OCI-LY7 (cell line): ENCODE results near the gene ARL6IP6. TPM values are rescaled to one million over a fixed set of nuclear protein-coding genes. Genes with fewer than 3 reads are reported as not detected.

ENCODE experiments used
- BruUV-seq: library from RNA; stranded (reverse); fragments of 400-500 nt; replicated peaks from 2 replicates; lab custom pipeline; 2021; lab: Mats Ljungman, UMichigan
- CTCF ChIA-PET: fragments of 300-600 bp; sonication (Branson Sonifier 250); formaldehyde crosslinking; loops from one replicate; lab custom pipeline; 2022; ENCODE audit warnings: antibody characterized with exemption; ENCODE audit not compliant: unreplicated experiment; lab: Charles Lee
- POLR2A ChIA-PET: fragments of 300-600 bp; sonication (Branson Sonifier 250); formaldehyde crosslinking; loops from one replicate; lab custom pipeline; 2022; ENCODE audit warnings: antibody characterized with exemption; lab: Charles Lee
- DNase-seq: peaks from one replicate; pipeline ENCODE4 v3.0.0-alpha.2; 2015; ENCODE audit warnings: low spot score
- H2AFZ ChIP-seq: fragments of 200-600 bp; sonication (generic), shearing (Covaris generic); 2 replicates; pipeline ENCODE4 v1.6.1; 2014; ENCODE audit warnings: mild to moderate bottlenecking, antibody characterized with exemption, low read length, moderate library complexity
- H3K27ac ChIP-seq: fragments of 200-600 bp; sonication (generic); 2 replicates; pipeline ENCODE4 v1.5.1; 2014; ENCODE audit warnings: mixed run types, low read depth, mild to moderate bottlenecking, moderate library complexity, low read length, inconsistent platforms; ENCODE audit not compliant: poor library complexity, severe bottlenecking
- H3K36me3 ChIP-seq: fragments of 200-600 bp; sonication (generic); 2 replicates; pipeline ENCODE4 v1.6.1; 2014; ENCODE audit warnings: mild to moderate bottlenecking, antibody characterized with exemption, low read length, moderate library complexity, mixed read lengths; ENCODE audit not compliant: insufficient read depth
- H3K4me1 ChIP-seq: fragments of 200-600 bp; sonication (generic); 2 replicates; pipeline ENCODE4 v1.5.1; 2014; ENCODE audit warnings: mild to moderate bottlenecking, low read length; ENCODE audit not compliant: insufficient read depth, poor library complexity, severe bottlenecking
- H3K4me2 ChIP-seq: fragments of 200-600 bp; sonication (generic); 2 replicates; pipeline ENCODE4 v1.6.1; 2014; ENCODE audit warnings: mild to moderate bottlenecking, low read length
- H3K4me3 ChIP-seq: fragments of 200-600 bp; sonication (generic); 2 replicates; pipeline ENCODE4 v1.5.1; 2014; ENCODE audit warnings: mild to moderate bottlenecking, low read depth, low read length; ENCODE audit not compliant: poor library complexity, severe bottlenecking
- H3K79me2 ChIP-seq: fragments of 200-600 bp; sonication (generic); 2 replicates; pipeline ENCODE4 v1.6.1; 2016; ENCODE audit warnings: low read depth, mild to moderate bottlenecking, low read length, moderate library complexity, mixed read lengths; ENCODE audit not compliant: insufficient read depth
- H3K9me2 ChIP-seq: fragments of 200-600 bp; sonication (generic); 2 replicates; pipeline ENCODE4 v1.6.1; 2016; ENCODE audit warnings: mild to moderate bottlenecking, low read length, mixed read lengths; ENCODE audit not compliant: insufficient read depth
- H3K9me3 ChIP-seq: fragments of 200-600 bp; sonication (generic); 2 replicates; pipeline ENCODE4 v1.6.1; 2014; ENCODE audit warnings: mild to moderate bottlenecking, mixed run types, low read length, mixed read lengths
- H4K20me1 ChIP-seq: fragments of 200-600 bp; sonication (generic); 2 replicates; pipeline ENCODE4 v1.6.1; 2014; ENCODE audit warnings: mild to moderate bottlenecking, antibody characterized with exemption, low read length, moderate library complexity, mixed read lengths; ENCODE audit not compliant: insufficient read depth
- EZH2phosphoT487 ChIP-seq: fragments of 200-600 bp; sonication (generic); IDR thresholded peaks from 2 replicates; pipeline ENCODE4 v1.6.1; 2018; ENCODE audit warnings: low read depth, borderline replicate concordance, mild to moderate bottlenecking, mixed run types, antibody characterized with exemption, low read length, moderate library complexity, mixed read lengths
- intact Hi-C: fragments of 100-400 bp; cut with micrococcal nuclease; formaldehyde crosslinking; loops from one replicate; pipeline ENCODE4 v1.10.0; 2022; ENCODE audit not compliant: unreplicated experiment
- total RNA-seq, 2 experiments: library from RNA; depleted of rRNA in 1 of 2; stranded (reverse); fragments of >200 nt in 1 of 2; shearing (Covaris generic) in 1 of 2; gene quantifications; 2 replicates each; pipeline ENCODE4 v1.2.3, GENCODE V29; 2014 to 2022
- TF ChIP-seq, protein P1 (sequence below): fragments of 200-600 bp; sonication (generic); conservative IDR thresholded peaks from 2 replicates; pipeline ENCODE4 v1.5.1; 2014; ENCODE audit warnings: mild to moderate bottlenecking, antibody characterized with exemption, low read length, moderate library complexity, mixed read lengths

Gene ARL6IP6
- total RNA-seq, 2 experiments from 2014 or later: 34.6 to 61.8 TPM

DNA sequence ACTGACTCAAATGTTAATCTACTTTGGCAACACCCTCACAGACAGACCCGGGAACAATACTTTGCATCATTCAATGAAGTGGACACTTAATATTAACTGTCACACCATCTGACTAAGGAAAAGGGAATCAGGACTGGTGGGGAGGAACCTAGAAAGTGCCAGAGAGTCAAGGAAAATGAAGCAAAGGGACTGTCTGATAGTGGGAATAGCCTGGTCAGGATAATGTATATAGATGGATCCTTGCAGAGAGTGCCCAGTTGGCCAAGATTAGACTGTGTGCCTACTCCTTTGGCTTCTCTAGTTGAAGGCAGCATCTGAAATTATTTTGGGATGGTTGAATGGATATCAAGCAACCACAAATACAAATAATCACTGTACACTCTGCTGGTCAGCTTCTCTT lies 45.2 kb downstream of the ARL6IP6 start:
- H3K27ac ChIP-seq: no peak overlapping the region
- ChIA-PET POLR2A (no interaction called here), CTCF (no interaction called here)
- no peak overlapping the region for H2AFZ ChIP-seq
- intact Hi-C loops: no loop called here
- no peak overlapping the region for H3K4me2 ChIP-seq
- no peak for DNase-seq
- H4K20me1 ChIP-seq: no peaks in the 10 kb centered on the region
- H3K79me2 ChIP-seq: no peaks in the 10 kb centered on the region
- no peaks in the 10 kb centered on the region for H3K9me2 ChIP-seq
- H3K9me3 ChIP-seq: no peaks in the 10 kb centered on the region; the same call in 1 of the 2 replicates
- TF ChIP-seq, protein P1, sequence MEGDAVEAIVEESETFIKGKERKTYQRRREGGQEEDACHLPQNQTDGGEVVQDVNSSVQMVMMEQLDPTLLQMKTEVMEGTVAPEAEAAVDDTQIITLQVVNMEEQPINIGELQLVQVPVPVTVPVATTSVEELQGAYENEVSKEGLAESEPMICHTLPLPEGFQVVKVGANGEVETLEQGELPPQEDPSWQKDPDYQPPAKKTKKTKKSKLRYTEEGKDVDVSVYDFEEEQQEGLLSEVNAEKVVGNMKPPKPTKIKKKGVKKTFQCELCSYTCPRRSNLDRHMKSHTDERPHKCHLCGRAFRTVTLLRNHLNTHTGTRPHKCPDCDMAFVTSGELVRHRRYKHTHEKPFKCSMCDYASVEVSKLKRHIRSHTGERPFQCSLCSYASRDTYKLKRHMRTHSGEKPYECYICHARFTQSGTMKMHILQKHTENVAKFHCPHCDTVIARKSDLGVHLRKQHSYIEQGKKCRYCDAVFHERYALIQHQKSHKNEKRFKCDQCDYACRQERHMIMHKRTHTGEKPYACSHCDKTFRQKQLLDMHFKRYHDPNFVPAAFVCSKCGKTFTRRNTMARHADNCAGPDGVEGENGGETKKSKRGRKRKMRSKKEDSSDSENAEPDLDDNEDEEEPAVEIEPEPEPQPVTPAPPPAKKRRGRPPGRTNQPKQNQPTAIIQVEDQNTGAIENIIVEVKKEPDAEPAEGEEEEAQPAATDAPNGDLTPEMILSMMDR: no peak
- TF ChIP-seq EZH2phosphoT487: no peak
- no TSS peak for BruUV-seq
- no peak overlapping the region for H3K4me3 ChIP-seq
- peaks cover 58% of the 10 kb centered on the region for H3K36me3 ChIP-seq
- peaks cover 10% of the 10 kb centered on the region for H3K4me1 ChIP-seq

GRCh38 chr2:152766928-152767327 lies 48.5 kb downstream of the ARL6IP6 start:
- no TSS peak for BruUV-seq
- TF ChIP-seq, protein P1: no peak
- no peak for TF ChIP-seq EZH2phosphoT487
- intact Hi-C loops: no loop called here

GRCh38 chr2:152781175-152781574 lies 62.8 kb downstream of the ARL6IP6 start:
- no TSS peak for BruUV-seq
- no peak overlapping the region for H3K27ac ChIP-seq
- no peak for TF ChIP-seq EZH2phosphoT487
- TF ChIP-seq, protein P1: no peak
- CTCF ChIA-PET: no interaction called here
- POLR2A ChIA-PET: no interaction called here
- no peaks in the 10 kb centered on the region for H3K79me2 ChIP-seq
- intact Hi-C loops: no loop called here
- no peak for DNase-seq
- H3K9me3 ChIP-seq: no peaks in the 10 kb centered on the region
- H4K20me1 ChIP-seq: no peaks in the 10 kb centered on the region
- no peaks in the 10 kb centered on the region for H3K4me1 ChIP-seq
- no peak overlapping the region for H3K4me2 ChIP-seq
- H3K9me2 ChIP-seq: no peaks in the 10 kb centered on the region
- no peak overlapping the region for H2AFZ ChIP-seq
- no peaks in the 10 kb centered on the region for H3K36me3 ChIP-seq
- no peak overlapping the region for H3K4me3 ChIP-seq

More at GRCh38 chr2:152766928-152767327, 48.5 kb downstream of the ARL6IP6 start:
- ChIA-PET POLR2A (no interaction called here), CTCF (no interaction called here)
- Histone ChIP-seq H3K9me3 (no peaks in the 10 kb centered on the region; the same call in 1 of the 2 replicates), H3K4me1 (peaks cover 10% of the 10 kb centered on the region), H3K4me3 (no peak overlapping the region), H3K36me3 (peaks cover 30% of the 10 kb centered on the region), H3K79me2 (no peaks in the 10 kb centered on the region), H4K20me1 (no peaks in the 10 kb centered on the region), H3K9me2 (no peaks in the 10 kb centered on the region), H2AFZ (no peak overlapping the region), H3K4me2 (no peak overlapping the region), H3K27ac (no peak overlapping the region)
- DNase-seq: no peak
